Peyer's patch (tissue), 4 donors: Measurements from ENCODE around the gene MAN1B1.

Experiments
- POLR2A ChIP-seq, 2 donors: fragments of 450-650 bp; IDR thresholded peaks; one replicate each; pipeline ENCODE4 v1.5.1; 2017; ENCODE audit warnings: antibody characterized with exemption in 2 of 2, mild to moderate bottlenecking in 2 of 2, moderate library complexity in 2 of 2
- TF ChIP-seq, protein P1 (sequence below), 6 experiments: fragments of 450-650 bp in 4 of 6; fragments of 200-600 bp in 2 of 6; sonication (generic) in 1 of 6; IDR thresholded peaks; one replicate each; pipeline ENCODE4 v1.5.1; 2017 to 2019; ENCODE audit warnings: antibody characterized with exemption in 6 of 6, mild to moderate bottlenecking in 3 of 6, moderate library complexity in 1 of 6

GRCh38 chr9:137107982-137108381 lies 21.2 kb downstream of the MAN1B1 start:
- TF ChIP-seq, protein P1, sequence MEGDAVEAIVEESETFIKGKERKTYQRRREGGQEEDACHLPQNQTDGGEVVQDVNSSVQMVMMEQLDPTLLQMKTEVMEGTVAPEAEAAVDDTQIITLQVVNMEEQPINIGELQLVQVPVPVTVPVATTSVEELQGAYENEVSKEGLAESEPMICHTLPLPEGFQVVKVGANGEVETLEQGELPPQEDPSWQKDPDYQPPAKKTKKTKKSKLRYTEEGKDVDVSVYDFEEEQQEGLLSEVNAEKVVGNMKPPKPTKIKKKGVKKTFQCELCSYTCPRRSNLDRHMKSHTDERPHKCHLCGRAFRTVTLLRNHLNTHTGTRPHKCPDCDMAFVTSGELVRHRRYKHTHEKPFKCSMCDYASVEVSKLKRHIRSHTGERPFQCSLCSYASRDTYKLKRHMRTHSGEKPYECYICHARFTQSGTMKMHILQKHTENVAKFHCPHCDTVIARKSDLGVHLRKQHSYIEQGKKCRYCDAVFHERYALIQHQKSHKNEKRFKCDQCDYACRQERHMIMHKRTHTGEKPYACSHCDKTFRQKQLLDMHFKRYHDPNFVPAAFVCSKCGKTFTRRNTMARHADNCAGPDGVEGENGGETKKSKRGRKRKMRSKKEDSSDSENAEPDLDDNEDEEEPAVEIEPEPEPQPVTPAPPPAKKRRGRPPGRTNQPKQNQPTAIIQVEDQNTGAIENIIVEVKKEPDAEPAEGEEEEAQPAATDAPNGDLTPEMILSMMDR (IDR thresholded peaks at IDR 0.05): no peak
- TF ChIP-seq POLR2A (IDR thresholded peaks at IDR 0.05): no peak
